Activated T-cell treated with anti-CD3 and anti-CD28 coated beads, Interleukin-2, amount 50 U/mL, for 48 hours (primary cell): Measurements from ENCODE around the gene POLR1E.
"Not testable (repeated sequence)": the region's sequence is repeated elsewhere in the genome, so short reads cannot be mapped to it uniquely, and the experiment has no call there.

Experiments used
- DNase-seq, 2 experiments: peaks; one replicate each; pipeline ENCODE4 v3.0.0-alpha.2; 2020

The POLR1E gene

GRCh38 chr9:37465249-37466036 is 20.3 kb upstream of the POLR1E start, which contains the start of gene ZBTB5:
Gene ZBTB5, minus strand, starts transcription at chr9:37465450. Its CDS starts 22,899 bp downstream, at chr9:37442551.
- peak; percentile 98 to 99 for DNase-seq

- DNase-seq, result peak in 1 of 2 experiments; percentile 52
These were observed 19.6 kb upstream of the POLR1E start for GRCh38 chr9:37466037-37466709.

- not testable (repeated sequence) for DNase-seq
These were observed 18.2 kb upstream of the POLR1E start for GRCh38 chr9:37467530-37467929.

GRCh38 chr9:37468620-37469019 is 17.1 kb upstream of the POLR1E start:
- no peak for DNase-seq

- no peak for DNase-seq
These were observed 13.6 kb upstream of the POLR1E start for GRCh38 chr9:37471942-37472684.

DNA sequence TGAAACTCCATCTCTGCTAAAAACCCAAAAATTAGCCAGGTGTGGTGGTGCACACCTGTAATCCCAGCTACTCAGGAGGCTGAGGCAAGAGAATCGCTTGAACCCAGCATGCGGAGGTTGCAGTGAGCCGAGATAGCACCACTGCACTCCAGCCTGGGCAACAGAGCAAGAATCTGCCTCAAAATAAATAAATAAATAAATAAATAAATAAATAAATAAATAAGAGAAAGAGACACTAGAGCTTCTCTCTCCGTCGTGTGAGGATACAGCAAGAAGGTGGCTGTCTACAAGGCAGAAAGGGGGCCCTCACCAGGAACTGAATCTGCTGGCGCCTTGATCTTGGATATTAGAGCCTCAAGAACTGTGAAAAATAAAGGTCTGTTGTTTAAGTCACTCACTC is 11.8 kb upstream of the POLR1E start:
- DNase-seq, result not testable (repeated sequence)

- DNase-seq, result no peak
These were observed 11.3 kb upstream of the POLR1E start for GRCh38 chr9:37474438-37474837.

GRCh38 chr9:37476930-37477329 is 8.8 kb upstream of the POLR1E start:
- DNase-seq, result no peak

DNA sequence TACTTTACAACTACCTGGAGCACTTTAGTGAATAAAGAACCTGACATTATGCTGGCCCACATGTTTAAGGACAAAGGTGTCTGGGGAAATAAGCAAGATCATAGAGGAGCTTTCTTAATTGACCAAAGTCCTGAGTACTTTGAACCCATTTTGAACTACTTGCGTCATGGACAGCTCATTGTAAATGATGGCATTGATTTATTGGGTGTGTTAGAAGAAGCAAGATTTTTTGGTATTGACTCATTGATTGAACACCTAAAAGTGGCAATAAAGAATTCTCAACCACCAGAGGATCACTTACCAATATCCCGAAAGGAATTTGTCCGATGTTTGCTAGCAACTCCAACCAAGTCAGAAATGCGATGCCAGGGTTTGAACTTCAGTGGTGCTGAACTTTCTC is 8.3 kb upstream of the POLR1E start:
- not testable (repeated sequence) for DNase-seq

DNA sequence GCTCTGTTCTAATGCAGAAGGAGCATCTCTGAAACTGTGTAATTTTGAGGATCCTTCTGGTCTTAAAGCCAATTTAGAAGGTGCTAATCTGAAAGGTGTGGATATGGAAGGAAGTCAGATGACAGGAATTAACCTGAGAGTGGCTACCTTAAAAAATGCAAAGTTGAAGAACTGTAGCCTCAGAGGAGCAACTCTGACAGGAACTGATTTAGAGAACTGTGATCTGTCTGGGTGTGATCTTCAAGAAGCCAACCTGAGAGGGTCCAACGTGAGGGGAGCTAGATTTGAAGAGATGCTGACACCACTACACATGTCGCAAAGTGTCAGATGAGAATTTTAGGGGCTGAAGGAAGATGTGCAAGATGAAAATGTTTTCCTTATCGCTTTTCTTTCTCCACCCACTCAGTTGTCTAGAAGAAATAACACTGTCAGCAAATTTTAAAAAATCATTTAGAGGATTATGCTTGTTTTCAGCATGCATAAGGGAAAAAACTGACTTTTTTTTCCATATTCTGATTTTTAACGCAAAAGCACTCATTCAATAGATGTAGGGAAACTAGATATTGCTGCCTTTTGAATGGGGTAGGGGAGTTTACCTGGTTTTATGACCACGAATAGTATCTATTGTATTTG is 7.6 kb upstream of the POLR1E start:
- DNase-seq, result not testable (repeated sequence)

- peak in 1 of 2 experiments; percentile 14 for DNase-seq
These were observed 5.0 kb upstream of the POLR1E start for GRCh38 chr9:37480759-37481158.

DNA sequence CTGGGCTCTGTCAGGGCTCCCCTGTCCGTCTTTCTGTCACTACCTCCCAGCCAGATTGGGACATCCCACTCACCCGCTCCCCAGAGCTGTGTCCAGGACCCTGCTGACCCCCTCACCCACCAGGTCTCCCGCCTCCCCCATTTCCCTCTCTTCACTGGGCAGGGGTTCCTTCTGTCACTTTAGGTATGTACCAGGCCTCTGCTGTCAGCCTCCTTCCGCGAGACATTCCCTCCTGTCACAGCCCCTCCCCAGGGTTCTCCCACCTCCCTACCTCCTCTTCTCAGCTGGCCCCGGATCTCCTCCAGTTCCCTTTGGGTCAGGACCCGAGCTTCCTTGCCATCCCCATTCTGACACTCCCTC is 488 bp downstream of the POLR1E start:
- no peak for DNase-seq

GRCh38 chr9:37486616-37487548 is 1.1 kb downstream of the POLR1E start:
- no peak for DNase-seq

DNA sequence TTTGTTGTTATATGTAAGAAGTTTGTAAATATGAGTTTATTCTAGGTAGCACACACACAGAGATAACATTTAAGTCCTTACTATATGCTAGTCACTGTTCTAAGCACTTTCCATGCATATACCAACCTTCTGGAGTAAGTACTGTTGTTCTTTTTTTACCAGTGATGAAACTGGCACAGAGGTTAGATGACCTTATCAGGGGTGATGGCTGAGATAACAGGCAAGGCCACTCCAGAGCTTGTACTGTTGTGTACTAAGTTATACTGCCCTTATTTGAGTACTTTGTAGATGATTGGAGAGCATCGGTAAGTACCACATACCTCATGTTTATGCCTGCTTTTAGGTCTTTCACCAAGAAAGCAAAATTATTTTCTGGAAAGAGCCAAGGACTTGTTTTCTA is 6.2 kb downstream of the POLR1E start:
- no peak for DNase-seq

DNA sequence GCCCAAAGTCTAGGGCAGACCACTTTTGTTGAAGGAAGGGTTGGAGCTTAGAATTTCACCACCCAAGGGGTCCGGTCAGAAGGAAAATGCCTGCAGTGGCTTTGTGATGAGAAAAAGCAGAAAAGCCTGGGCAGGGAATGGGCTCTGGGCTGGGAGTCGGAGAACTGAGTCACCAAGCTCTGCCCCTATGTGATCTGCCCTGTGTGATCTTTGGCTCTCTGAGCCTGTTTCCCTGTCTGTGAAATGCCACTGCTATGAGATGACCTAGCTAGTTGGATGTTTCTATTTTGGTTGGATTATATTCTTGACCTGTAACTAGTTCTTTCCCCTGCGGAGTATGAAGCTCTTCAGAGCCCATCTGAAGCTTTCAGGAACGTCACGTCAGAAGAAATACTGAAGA is 9.8 kb downstream of the POLR1E start:
- DNase-seq, result no peak

- DNase-seq, result no peak
These were observed 10.3 kb downstream of the POLR1E start for GRCh38 chr9:37496020-37496419.

DNA sequence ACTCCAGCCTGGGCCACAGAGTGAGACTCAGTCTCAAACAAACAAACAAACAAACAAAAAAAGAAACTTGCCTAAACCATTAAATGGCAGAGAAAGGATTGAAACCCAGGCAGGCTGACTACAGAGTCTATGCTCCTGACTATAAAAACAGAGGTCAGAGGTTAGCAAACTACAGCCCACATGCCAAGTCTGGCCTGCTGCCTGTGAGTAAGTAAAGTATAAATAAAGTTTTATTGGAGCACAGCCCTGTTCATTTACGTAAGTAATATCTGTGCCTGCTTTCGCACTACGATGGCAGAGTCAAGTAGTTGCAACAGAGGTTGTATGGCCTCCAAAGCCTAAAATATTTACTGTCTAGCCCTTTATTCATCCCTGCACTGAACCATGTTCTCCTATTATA is 11.6 kb downstream of the POLR1E start:
- DNase-seq, result no peak

GRCh38 chr9:37498457-37498856 is 12.7 kb downstream of the POLR1E start:
- DNase-seq, result no peak

- DNase-seq, result no peak
These were observed 13.5 kb downstream of the POLR1E start for GRCh38 chr9:37499297-37499696.

- DNase-seq, result no peak
These were observed 16.3 kb downstream of the POLR1E start for GRCh38 chr9:37501957-37502596.

DNA sequence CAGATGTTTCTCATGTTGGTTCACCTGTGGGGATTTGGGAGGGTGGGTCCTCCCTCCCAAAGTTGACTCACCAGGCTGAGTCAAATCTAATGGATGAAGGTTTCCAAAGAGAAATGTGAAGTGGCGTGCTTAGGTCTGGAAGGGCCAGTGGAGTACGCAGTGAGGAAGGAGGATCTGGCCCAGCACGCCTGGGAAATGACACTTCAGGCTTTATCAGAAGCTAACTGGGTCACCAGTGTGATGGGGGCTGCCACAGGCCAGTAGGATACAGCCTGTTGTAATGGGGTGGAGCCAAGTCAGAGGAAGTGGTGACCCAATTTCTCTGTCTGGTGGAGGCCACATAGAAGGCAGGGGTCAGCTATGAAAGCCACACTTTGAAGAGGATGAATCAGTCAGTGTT is 18.0 kb downstream of the POLR1E start:
- peak in 1 of 2 experiments; percentile 39 for DNase-seq
